ENCODE results near the gene SPIRE1. TPM values are rescaled to one million over a fixed set of nuclear protein-coding genes. Genes with fewer than 3 reads are reported as not detected.

SPIRE1 gene
- total RNA-seq, 1 experiment from 2014 or later = 16.6 TPM

GRCh38 chr18:12438257-12438656 is 219.7 kb downstream of the SPIRE1 start:
- peaks cover 9 to 16% (median 15%) of the 10 kb centered on the region in 3 experiments; a peak in 6 of 7 replicates for H3K36me3 Mint-ChIP-seq (ENCODE audit: insufficient read depth in 1 of 3, low read depth in 3 of 3)
- Histone ChIP-seq H2BK5ac (ENCODE audit: insufficient read length, low read length) (no peak overlapping the region), H3K27ac (ENCODE audit: insufficient read length, low read depth, low read length) (no peak overlapping the region), H3K56ac (ENCODE audit: insufficient read length, low read depth, low read length) (no peak overlapping the region), H2BK12ac (ENCODE audit: insufficient read length, low read depth, low read length) (no peak overlapping the region), H3K27me3 (ENCODE audit: insufficient read depth, low read length) (no peaks in the 10 kb centered on the region), H4K20me1 (ENCODE audit: control insufficient read depth, insufficient read depth, insufficient read length) (no peaks in the 10 kb centered on the region), H3K23ac (ENCODE audit: insufficient read length, low read depth, low read length) (no peak overlapping the region), H4K91ac (ENCODE audit: insufficient read length, low read depth, low read length) (no peak overlapping the region), H4K8ac (replicated peaks; ENCODE audit: insufficient read length, low read depth, low read length) (no peak overlapping the region), H2AK5ac (ENCODE audit: insufficient read length, low read length) (no peak overlapping the region), H2BK120ac (ENCODE audit: low read depth, low read length, poor library complexity, severe bottlenecking) (no peak overlapping the region), H3K14ac (ENCODE audit: insufficient read depth, low read length) (no peak overlapping the region), H2BK15ac (ENCODE audit: low read depth, low read length) (no peak overlapping the region), H3K79me2 (ENCODE audit: insufficient read depth, low read length) (no peaks in the 10 kb centered on the region), H3K4ac (ENCODE audit: low read depth, low read length) (no peak overlapping the region), H3K9ac (ENCODE audit: extremely low read depth, insufficient read length, low read length) (no peak overlapping the region), H4K5ac (ENCODE audit: insufficient read length, low read depth, low read length) (no peak overlapping the region), H3K23me2 (ENCODE audit: insufficient read length, low read depth, low read length, poor library complexity, severe bottlenecking) (no peaks in the 10 kb centered on the region), H3K18ac (ENCODE audit: insufficient read length, low read depth, low read length) (no peak overlapping the region), H3K4me2 (ENCODE audit: insufficient read depth, insufficient read length, low read length) (no peak overlapping the region), H3K4me1 (ENCODE audit: insufficient read depth, low read length) (no peaks in the 10 kb centered on the region), H3K9me3 (ENCODE audit: control insufficient read depth, low read depth, low read length) (no peaks in the 10 kb centered on the region), H3T11ph (ENCODE audit: low read length) (no peak overlapping the region), H3K79me1 (ENCODE audit: insufficient read depth, low read depth, low read length, poor library complexity, severe bottlenecking) (no peaks in the 10 kb centered on the region), H2BK20ac (ENCODE audit: low read depth, low read length, poor library complexity, severe bottlenecking) (no peak overlapping the region), H2AFZ (ENCODE audit: low read length) (no peak overlapping the region)
- peak overlapping the region in 1 of 3 experiments; percentile 5; a peak in 1 of 7 replicates for H3K27ac Mint-ChIP-seq
- peaks cover 3 to 5% of the 10 kb centered on the region in 2 experiments; a peak in 3 of 5 replicates for H3K9me3 Mint-ChIP-seq
- no peak overlapping the region for H3K4me3 Mint-ChIP-seq
- no peak for TF ChIP-seq CTCF (conservative IDR thresholded peaks at IDR 0.05)
- no CpG with 5 or more reads among the region's 10 CpGs for WGBS (ENCODE audit: extremely low coverage, insufficient read length, low lambda C conversion rate)
- DNase-seq = no peak
- H3K27me3 Mint-ChIP-seq (ENCODE audit: low read depth) = no peaks in the 10 kb centered on the region; the same call in 1 of the 2 replicates
- peaks cover 8% of the 10 kb centered on the region in 2 experiments for H3K4me1 Mint-ChIP-seq

Measured in H9 (cell line).